HG03045 (cell line): ENCODE results near the gene TMPRSS2.
A peak's percentile ranks its signal among the peaks of the same experiment; 100 is the strongest.
"Not testable (repeated sequence)": the region's sequence is repeated elsewhere in the genome, so short reads cannot be mapped to it uniquely, and the experiment has no call there.

ENCODE experiments used
- ATAC-seq: cut with Tn5 transposase; IDR thresholded peaks from one replicate; pipeline ENCODE4 v1.9.1; 2021; ENCODE audit warnings: mild to moderate bottlenecking, moderate library complexity; ENCODE audit not compliant: unreplicated experiment

Gene TMPRSS2

DNA sequence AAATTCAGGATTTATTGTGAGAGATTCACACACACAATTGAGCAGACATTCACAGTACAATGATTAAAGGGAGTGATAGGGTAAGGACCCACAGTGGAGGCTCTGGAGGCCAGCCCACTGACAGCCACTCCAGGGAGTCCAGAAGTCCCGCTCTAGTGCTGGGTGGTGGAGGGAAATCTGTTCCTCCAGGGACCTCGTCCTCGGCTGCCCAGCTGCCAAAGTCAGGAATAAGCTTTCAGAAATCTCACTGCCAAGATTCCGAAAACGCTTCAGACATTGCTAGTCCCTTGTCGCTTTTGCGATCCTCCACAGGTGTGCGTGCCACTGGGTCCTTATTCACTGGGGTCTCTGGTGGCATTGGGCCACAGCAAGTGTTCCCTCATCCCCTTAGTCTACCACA lies 79.6 kb downstream of the TMPRSS2 start:
- ATAC-seq: no peak

DNA sequence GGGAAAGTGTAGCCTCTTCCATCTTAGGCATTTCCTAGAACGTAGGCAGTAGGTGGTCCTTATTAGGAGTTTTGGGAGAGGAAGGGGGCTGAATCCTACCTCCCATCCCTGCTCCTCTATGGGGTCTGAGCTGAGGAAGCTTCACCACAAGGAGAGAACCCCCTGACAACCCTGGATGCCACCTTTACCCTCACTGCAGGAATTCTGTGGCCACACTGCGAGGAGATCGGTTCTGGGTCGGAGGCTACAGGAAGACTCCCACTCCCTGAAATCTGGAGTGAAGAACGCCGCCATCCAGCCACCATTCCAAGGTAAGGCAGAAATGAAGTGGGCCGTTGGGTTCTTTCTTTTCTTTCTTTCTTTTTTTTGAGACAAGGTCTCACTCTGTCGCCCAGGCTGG lies 80.4 kb downstream of the TMPRSS2 start:
- ATAC-seq: no peak

DNA sequence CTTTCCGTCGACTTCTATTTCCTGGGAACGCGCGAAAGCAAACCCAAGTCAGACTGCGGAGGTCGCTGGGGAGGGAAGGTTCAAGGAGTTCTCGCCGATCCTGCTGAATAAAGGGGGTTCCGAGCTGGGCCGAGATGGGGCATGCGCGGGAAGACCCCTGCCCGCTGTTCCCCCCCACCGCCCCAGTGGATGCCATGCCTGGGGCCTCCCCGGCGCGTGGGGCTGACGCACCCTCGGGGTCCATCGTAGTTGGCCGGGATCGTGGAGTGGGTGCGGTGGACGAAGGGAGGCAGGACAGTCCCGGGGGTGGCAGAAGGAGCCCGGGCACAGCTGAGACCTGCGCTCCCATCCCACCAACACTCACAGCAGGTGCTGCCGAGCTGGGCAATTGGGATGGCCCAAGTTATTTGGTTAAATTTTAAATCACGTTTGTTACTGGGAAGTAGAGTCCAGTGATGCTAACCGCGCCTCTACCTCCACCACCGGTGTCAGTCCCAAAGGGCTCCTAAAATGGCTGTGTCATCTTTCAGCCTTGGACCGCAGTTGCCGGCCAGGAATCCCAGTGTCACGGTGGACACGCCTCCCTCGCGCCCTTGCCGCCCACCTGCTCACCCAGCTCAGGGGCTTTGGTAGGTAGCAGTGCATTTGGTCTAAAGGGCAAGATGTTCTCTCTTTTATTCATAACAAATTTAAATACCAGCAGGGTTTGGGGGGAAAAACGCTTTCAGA lies 81.1 kb downstream of the TMPRSS2 start:
- no peak for ATAC-seq

DNA sequence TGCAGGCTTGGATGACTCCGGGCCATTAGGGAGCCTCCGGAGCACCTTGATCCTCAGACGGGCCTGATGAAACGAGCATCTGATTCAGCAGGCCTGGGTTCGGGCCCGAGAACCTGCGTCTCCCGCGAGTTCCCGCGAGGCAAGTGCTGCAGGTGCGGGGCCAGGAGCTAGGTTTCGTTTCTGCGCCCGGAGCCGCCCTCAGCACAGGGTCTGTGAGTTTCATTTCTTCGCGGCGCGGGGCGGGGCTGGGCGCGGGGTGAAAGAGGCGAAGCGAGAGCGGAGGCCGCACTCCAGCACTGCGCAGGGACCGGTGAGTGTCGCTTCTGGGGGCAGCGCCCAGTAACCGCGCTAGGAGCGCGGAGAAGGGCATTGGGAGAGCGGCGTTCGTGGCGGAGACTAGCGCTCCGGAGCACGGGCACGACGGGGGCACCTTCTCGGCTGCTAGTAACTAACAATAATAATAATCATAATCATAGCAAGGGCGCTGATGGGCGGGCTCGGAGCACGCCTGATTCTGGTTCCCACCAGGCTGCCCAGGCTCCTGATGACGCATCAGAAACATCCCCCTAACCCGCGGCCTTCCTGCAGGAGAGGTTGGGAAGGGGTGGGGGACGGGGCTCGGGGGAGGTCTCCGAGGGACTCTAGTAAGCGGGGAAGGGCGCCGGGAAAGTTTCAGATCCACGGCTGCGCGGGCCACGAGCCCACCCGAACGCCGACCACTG lies 81.8 kb downstream of the TMPRSS2 start, which contains the start of gene MX1:
MX1 (plus strand) TSS at position 286 of the 722 bp plus-strand sequence. CDS start 5,832 bp downstream, outside the sequence.
- peak; percentile 83 for ATAC-seq

GRCh38 chr21:41425588-41425953 lies 82.4 kb downstream of the TMPRSS2 start:
- ATAC-seq: no peak

- ATAC-seq: not testable (repeated sequence)
These were observed 84.7 kb downstream of the TMPRSS2 start for GRCh38 chr21:41423305-41423636.

- ATAC-seq: no peak
These were observed 85.2 kb downstream of the TMPRSS2 start for GRCh38 chr21:41422546-41423304.

- not testable (repeated sequence) for ATAC-seq
These were observed 87.0 kb downstream of the TMPRSS2 start for GRCh38 chr21:41420998-41421397.

DNA sequence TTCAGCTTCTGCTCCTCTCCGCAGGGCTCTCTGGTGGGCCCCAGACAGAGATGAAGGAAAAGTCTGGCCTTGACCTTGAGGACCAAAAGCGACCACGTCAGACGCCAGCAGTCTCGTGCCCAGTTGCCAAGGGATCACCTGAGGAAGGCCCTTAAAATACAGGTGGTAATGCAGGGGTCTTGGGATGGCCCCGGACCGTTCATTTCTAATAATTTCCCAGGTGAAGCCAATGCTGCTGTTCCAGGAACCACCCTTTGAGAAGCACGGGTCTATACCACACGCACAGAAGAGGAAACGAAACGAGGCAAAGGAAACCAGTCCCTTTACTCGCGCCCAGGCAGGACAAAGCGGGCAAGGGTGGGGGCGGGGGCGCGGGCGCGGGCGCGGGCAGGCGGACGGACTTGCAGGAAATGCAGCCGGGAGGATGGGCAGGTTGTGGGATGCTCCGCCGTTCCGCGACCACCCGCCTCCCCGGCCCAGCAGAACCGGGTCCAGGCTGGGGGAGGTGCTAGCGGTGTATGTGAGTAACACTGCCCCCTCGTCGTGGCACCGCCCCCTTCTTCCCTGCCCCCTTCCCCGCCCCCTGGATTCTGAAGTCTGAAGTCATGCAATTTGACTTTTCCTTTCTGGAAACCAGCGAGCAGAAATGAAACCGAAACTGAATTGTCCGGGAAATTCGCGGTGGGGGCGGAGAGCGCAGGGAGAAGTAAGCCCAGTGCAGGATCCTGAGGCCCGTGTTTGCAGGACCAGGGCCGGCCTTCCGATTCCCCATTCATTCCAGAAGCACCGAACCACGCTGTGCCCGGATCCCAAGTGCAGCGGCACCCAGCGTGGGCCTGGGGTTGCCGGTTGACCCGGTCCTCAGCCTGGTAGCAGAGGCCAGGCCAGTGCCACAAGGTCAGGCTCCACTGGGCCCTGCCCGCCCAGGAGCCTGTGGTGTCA lies 87.8 kb downstream of the TMPRSS2 start:
- peak; percentile 62 for ATAC-seq

DNA sequence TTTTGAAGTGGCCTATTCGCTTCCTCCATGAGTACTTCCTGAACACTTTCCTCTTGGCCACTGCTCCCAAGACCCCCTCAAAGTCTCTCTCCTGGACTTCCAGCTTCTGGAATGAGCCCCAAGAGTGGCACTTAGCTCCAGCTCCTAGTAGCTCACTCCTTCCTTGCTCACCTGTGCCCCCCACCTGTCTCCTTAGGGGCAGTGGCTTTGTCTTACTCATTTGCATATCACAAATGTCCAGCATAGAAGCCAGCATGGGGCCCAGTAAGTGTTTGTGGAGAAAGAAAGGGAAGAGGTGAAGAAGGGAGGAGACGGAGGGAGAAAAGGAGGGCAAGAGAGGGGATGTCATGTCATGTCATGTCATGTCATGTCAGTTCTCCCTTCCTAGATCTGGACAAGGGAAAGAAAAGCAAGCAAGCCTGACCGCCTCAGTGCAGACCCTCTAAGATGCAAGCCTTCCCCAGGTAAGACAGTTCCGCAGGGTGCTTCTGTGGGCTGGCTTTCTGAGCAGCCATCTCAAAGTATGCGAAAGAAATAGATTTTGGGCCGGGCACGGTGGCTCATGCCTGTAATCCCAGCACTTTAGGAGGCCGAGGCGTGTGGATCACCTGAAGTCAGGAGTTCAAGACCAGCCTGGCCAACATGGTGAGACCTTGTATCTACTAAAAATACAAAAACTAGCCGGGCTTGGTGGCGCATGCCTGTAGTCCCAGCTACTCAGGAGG lies 88.8 kb downstream of the TMPRSS2 start:
- ATAC-seq: no peak

- ATAC-seq: no peak
These were observed 89.6 kb downstream of the TMPRSS2 start for GRCh38 chr21:41418393-41418792.

DNA sequence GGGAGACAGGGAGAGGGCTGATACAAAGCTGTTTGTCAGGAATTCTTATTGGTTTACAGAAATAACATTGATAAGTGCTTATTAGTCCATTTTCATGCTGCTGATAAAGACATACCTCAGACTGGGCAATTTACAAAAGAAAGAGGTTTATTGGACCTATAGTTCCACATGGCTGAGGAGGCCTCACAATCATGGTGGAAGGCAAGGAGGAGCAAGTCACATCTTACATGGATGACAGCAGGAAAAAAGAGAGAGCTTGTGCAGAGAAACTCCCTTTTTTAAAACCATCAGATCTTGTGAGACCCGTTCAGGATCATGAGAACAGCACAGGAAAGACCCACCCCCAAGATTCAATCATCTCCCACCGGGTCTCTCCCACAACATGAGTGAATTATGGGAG lies 90.5 kb downstream of the TMPRSS2 start:
- not testable (repeated sequence) for ATAC-seq
